GM12891 (cell line): ENCODE data around the gene C18orf54. TPM values are rescaled to one million over a fixed set of nuclear protein-coding genes. Genes with fewer than 3 reads are reported as not detected.
"Not testable (repeated sequence)": the region's sequence is repeated elsewhere in the genome, so short reads cannot be mapped to it uniquely, and the experiment has no call there.

ENCODE experiments used
- DNase-seq: peaks from one replicate; pipeline ENCODE4 v3.0.0; 2011; ENCODE audit warnings: low spot score; ENCODE audit not compliant: insufficient read length
- FAIRE-seq: peaks from 2 replicates; lab custom pipeline; 2011; peaks lifted over from hg19 to GRCh38; lab: Jason Lieb, UNC
- PAX5 ChIP-seq: IDR thresholded peaks from 2 replicates; pipeline ENCODE4 v1.6.1; 2011; ENCODE audit warnings: low read length, moderate library complexity, mild to moderate bottlenecking; ENCODE audit not compliant: insufficient read depth, severe bottlenecking
- POLR2A ChIP-seq: IDR thresholded peaks from 2 replicates; pipeline ENCODE4 v1.6.1; 2011; ENCODE audit warnings: low read depth, low read length, control low read depth
- POLR2AphosphoS5 ChIP-seq: IDR thresholded peaks from 2 replicates; pipeline ENCODE4 v1.6.1; 2011; ENCODE audit warnings: low read depth, low read length, control low read depth
- POU2F2 ChIP-seq: IDR thresholded peaks from 2 replicates; pipeline ENCODE4 v1.6.1; 2011; ENCODE audit warnings: low read depth, mild to moderate bottlenecking, control low read depth, low read length, moderate library complexity
- SPI1 ChIP-seq: IDR thresholded peaks from 2 replicates; pipeline ENCODE4 v1.6.1; 2011; ENCODE audit warnings: low read depth, low read length, control low read depth
- TAF1 ChIP-seq: IDR thresholded peaks from 2 replicates; pipeline ENCODE4 v1.6.1; 2011; ENCODE audit warnings: low read depth, low read length, control low read depth
- polyA plus RNA-seq: library from polyadenylated mRNA; unstranded; fragments of >200 nt; gene quantifications from one replicate; pipeline ENCODE4 v1.2.1, GENCODE V29; 2012; ENCODE audit warnings: low read depth, missing spikeins, inconsistent platforms; ENCODE audit not compliant: missing spikeins

The C18orf54 gene
- 0.59 TPM for polyA plus RNA-seq

- peak; percentile 99 for FAIRE-seq
- peak; percentile 80 for DNase-seq
- TF ChIP-seq POU2F2: no peak
- no peak for TF ChIP-seq TAF1
- peak; percentile 52; the same call in 1 of the 2 replicates for TF ChIP-seq POLR2A
- TF ChIP-seq POLR2AphosphoS5: peak; percentile 39; the same call in 1 of the 2 replicates
- TF ChIP-seq PAX5: no peak
These were observed at the start of gene C18orf54, which contains the start of gene STARD6 for GRCh38 chr18:54357660-54358494. Gene C18orf54 (plus strand): TSS chr18:54357906. CDS start chr18:54360573, 2,667 bp downstream. Gene STARD6 (minus strand): TSS chr18:54357858. CDS start chr18:54354573, 3,285 bp downstream.

DNA sequence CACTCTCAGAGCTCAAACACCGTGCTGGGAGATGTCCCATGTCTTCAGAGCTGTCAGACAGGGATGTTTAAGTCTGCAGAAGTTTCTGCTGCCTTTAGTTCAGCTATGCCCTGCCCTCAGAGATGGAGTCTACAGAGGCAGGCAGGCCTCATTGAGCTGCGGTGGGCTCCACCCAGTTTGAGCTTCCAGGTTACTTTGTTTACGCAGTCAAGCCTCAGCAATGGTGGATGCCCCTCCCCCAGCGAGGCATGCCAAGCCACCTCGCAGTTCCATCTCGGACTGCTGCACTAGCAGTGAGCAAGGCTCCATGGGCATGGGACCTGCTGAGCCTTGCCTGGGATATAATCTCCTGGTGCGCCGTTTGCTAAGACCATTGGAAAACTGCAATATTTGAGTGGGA lies 48.1 kb upstream of the C18orf54 start:
- not testable (repeated sequence) for DNase-seq, FAIRE-seq

DNA sequence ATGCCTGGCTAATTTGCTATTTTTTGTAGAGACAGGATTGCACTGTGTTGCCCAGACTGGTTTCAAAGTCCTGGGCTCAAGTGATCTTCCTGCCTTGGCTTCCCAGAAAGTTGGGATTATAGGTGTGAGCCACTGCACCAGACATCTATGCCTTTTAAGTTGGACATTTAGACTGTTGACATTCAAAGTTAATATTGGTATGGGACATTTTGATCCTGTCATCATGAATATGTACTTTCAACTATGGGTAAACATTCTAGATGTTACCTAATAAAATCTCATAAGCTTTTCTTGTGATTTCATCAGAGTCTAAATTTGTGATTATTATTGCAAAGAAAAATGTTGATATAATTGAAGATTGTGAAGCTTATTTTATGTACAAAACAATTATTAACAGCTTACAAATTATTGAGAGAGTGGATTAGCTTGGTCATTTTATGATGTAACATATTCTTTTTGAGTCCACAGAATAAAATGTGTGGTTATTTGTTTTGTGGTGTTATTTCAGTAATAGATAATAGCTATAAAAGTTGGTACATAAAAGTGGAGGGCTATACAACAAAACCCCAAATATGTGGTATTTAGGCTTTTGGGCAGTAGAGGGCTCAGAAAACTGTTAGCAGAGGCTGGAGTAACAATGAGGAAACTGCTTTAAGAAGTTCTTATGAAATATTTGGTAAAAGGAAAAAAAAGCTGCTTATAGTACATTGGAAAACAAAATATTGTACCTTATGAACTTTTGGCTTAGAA lies 41.5 kb upstream of the C18orf54 start:
- TF ChIP-seq SPI1: no peak
- no peak for TF ChIP-seq PAX5
- no peak for TF ChIP-seq POU2F2
- TF ChIP-seq POLR2AphosphoS5: no peak
- TF ChIP-seq POLR2A: no peak
- no peak for TF ChIP-seq TAF1
- DNase-seq: no peak
- no peak for FAIRE-seq

DNA sequence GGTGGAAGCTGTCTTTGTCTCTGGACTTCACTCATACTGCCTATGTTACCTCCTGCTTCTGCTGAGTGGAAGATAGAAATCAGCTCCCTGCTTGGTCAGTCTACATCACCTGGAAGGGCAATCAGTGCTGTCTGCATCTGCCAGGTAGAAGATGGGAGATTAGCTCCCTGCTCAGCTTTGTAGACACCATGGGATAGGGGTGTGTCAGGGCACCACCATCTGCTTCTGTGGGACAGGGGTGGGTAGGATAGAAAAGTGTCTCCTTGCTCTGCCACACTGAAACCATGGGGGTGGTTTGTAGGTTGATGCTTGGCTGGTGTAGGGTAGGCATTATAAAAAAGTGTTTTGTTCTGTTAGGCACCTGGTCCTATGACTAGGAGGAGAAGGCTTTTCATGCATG lies 34.1 kb upstream of the C18orf54 start:
- TF ChIP-seq PAX5: no peak
- TF ChIP-seq SPI1: no peak
- TF ChIP-seq POLR2A: no peak
- no peak for TF ChIP-seq POLR2AphosphoS5
- no peak for TF ChIP-seq TAF1
- no peak for TF ChIP-seq POU2F2
- no peak for DNase-seq
- FAIRE-seq: no peak

DNA sequence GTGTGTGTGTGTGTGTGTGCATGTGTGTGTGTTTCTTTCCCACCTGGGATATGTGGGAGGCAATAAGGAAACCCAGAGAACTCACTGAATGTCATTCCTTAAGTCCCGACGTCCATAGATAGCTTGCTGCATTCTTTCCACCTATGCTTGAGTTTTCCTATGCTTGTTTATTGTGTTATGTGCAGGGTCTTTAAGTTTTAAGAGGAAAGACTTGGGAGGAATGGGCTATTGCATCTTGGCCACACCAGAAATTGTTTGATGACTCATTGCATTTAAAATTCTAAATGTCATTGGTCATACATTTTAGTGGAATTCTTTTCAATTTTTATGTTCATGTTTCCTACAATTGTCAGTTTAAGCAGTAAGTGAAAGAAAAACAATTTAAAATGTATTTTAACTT lies 33.7 kb upstream of the C18orf54 start:
- DNase-seq (no peak), FAIRE-seq (no peak)
- no peak for TF ChIP-seq TAF1
- TF ChIP-seq POLR2A: no peak

GRCh38 chr18:54327818-54328217 lies 29.9 kb upstream of the C18orf54 start:
- no peak for DNase-seq
- TF ChIP-seq TAF1: no peak
- TF ChIP-seq PAX5: no peak
- TF ChIP-seq POU2F2: no peak
- no peak for TF ChIP-seq SPI1
- no peak for TF ChIP-seq POLR2A
- no peak for TF ChIP-seq POLR2AphosphoS5
- no peak for FAIRE-seq

- DNase-seq: no peak
- TF ChIP-seq PAX5: no peak
- no peak for TF ChIP-seq SPI1
- no peak for TF ChIP-seq POLR2AphosphoS5
- TF ChIP-seq POLR2A: no peak
- no peak for TF ChIP-seq POU2F2
- no peak for TF ChIP-seq TAF1
- FAIRE-seq: no peak
These were observed 27.9 kb upstream of the C18orf54 start for GRCh38 chr18:54329787-54330186.

GRCh38 chr18:54330768-54331548 lies 26.7 kb upstream of the C18orf54 start:
- no peak for TF ChIP-seq POLR2AphosphoS5
- TF ChIP-seq POLR2A: no peak
- TF ChIP-seq SPI1: no peak
- no peak for TF ChIP-seq POU2F2
- TF ChIP-seq PAX5: no peak
- TF ChIP-seq TAF1: no peak
- FAIRE-seq (no peak), DNase-seq (no peak)

DNA sequence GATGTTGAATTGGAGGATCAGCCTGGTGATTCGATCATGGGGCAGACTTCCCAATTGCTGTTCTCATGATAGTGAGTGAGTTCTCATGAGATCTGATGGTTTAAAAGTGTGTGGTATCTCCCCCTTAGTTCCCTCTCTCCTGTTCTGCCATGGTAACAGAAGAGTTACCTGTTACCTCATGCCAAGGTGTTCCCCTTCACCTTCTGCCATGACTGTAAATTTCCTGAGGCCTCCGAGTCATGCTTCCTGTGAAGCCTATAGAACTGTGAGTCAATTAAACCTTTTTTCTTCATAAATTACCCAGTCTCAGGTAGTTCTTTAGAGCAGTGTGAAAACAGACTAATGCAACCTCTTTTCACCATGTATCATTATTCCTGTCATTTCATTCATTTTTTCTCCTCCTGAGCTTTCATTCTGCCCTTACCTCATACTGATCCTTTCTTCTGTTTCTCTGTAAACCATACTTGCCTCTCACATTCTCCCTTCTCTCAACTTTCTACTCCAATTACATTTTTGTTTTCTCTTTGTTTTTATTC lies 22.0 kb upstream of the C18orf54 start:
- no peak for FAIRE-seq
- TF ChIP-seq PAX5: no peak

More for the DNA sequence above, 22.0 kb upstream of the C18orf54 start:
- no peak for DNase-seq
